Activated CD8-positive, alpha-beta memory T cell treated with anti-CD3 and anti-CD28 coated beads, Interleukin-2, amount 50 U/mL, for 4 hours (primary cell): ENCODE results near the gene CTSZ.

ENCODE experiments used
- DNase-seq: peaks from one replicate; pipeline ENCODE4 v3.0.0-alpha.2; 2020

Gene CTSZ

GRCh38 chr20:59030911-59031563, 24.0 kb upstream of the CTSZ start:
- no peak for DNase-seq

GRCh38 chr20:59028812-59029211, 21.8 kb upstream of the CTSZ start:
- no peak for DNase-seq

GRCh38 chr20:59027741-59028320, 20.8 kb upstream of the CTSZ start:
- no peak for DNase-seq

GRCh38 chr20:59026904-59027740, 20.1 kb upstream of the CTSZ start:
- no peak for DNase-seq

GRCh38 chr20:59025511-59025910, 18.5 kb upstream of the CTSZ start:
- DNase-seq: no peak

GRCh38 chr20:59025086-59025485, 18.0 kb upstream of the CTSZ start:
- DNase-seq: no peak

- no peak for DNase-seq
These were observed 17.1 kb upstream of the CTSZ start for GRCh38 chr20:59024111-59024530.

GRCh38 chr20:59023616-59024015, 16.6 kb upstream of the CTSZ start:
- no peak for DNase-seq

- no peak for DNase-seq
These were observed 15.7 kb upstream of the CTSZ start for GRCh38 chr20:59022754-59023153.

- DNase-seq: no peak
These were observed 14.0 kb upstream of the CTSZ start for GRCh38 chr20:59020938-59021551.

GRCh38 chr20:59019217-59019616, 12.2 kb upstream of the CTSZ start, which contains the start of gene TUBB1:
Gene TUBB1, plus strand, starts transcription at chr20:59019429. Its CDS starts 94 bp downstream, at chr20:59019523.
- no peak for DNase-seq

- no peak for DNase-seq
These were observed 11.8 kb upstream of the CTSZ start for GRCh38 chr20:59018817-59019216.

- DNase-seq: no peak
These were observed 10.6 kb upstream of the CTSZ start for GRCh38 chr20:59017493-59018231.

GRCh38 chr20:59016795-59017492, 9.9 kb upstream of the CTSZ start:
- DNase-seq: peak; percentile 40

GRCh38 chr20:59015812-59016711, 9.0 kb upstream of the CTSZ start:
- no peak for DNase-seq

GRCh38 chr20:59015411-59015810, 8.4 kb upstream of the CTSZ start:
- no peak for DNase-seq

- no peak for DNase-seq
These were observed 7.8 kb upstream of the CTSZ start for GRCh38 chr20:59014680-59015389.

- DNase-seq: no peak
These were observed 7.0 kb upstream of the CTSZ start for GRCh38 chr20:59013959-59014608.

GRCh38 chr20:59013031-59013951, 6.2 kb upstream of the CTSZ start:
- DNase-seq: no peak
